B cell (primary cell): ENCODE results near the gene IQSEC3. TPM values are rescaled to one million over a fixed set of nuclear protein-coding genes. Genes with fewer than 3 reads are reported as not detected.

Source experiments
- ATAC-seq: fragments of 200-7000 bp; cut with Tn5 transposase; one replicate; pipeline ENCODE4 v1.10.0; 2021; ENCODE audit warnings: low read depth, mild to moderate bottlenecking, moderate number of reproducible peaks, moderate library complexity
- CTCF ChIA-PET: fragments of 350-600 bp; sonication (Branson Sonifier 250); formaldehyde crosslinking; loops from one replicate; lab custom pipeline; 2021; ENCODE audit warnings: antibody characterized with exemption, inconsistent platforms; lab: Charles Lee
- POLR2A ChIA-PET: fragments of 350-600 bp; sonication (Branson Sonifier 250); formaldehyde crosslinking; loops from one replicate; lab custom pipeline; 2021; ENCODE audit warnings: antibody characterized with exemption; lab: Charles Lee
- DNase-seq: peaks from one replicate; pipeline ENCODE4 v3.0.0; 2013
- H2AFZ ChIP-seq: 2 replicates; pipeline ENCODE4 v1.6.1; 2012; ENCODE audit warnings: mild to moderate bottlenecking, low read depth, low read length; ENCODE audit not compliant: insufficient read depth, poor library complexity, severe bottlenecking
- H3K27ac ChIP-seq, 2 donors: 1 replicate in 1 of 2; 2 replicates in 1 of 2; pipeline ENCODE4 v1.5.1; 2012 to 2013; ENCODE audit warnings: low read length in 2 of 2, mild to moderate bottlenecking in 2 of 2, moderate library complexity in 1 of 2
- H3K27me3 ChIP-seq, 4 experiments: fragments of 200-600 bp in 1 of 4; sonication (generic) in 1 of 4; replicated peaks in 1 of 4; 1 replicate in 2 of 4; 2 replicates in 2 of 4; pipeline versions ENCODE4 v1.6.1 to v1.7.0; 2013 to 2016; ENCODE audit warnings: low read length in 3 of 4, mild to moderate bottlenecking in 2 of 4, mixed read lengths in 1 of 4, moderate library complexity in 1 of 4; ENCODE audit not compliant: insufficient read depth in 4 of 4, control insufficient read depth in 3 of 4; ENCODE audit errors: control extremely low read depth in 1 of 4
- H3K36me3 ChIP-seq, 2 experiments: replicated peaks in 1 of 2; 1 replicate in 1 of 2; 2 replicates in 1 of 2; pipeline versions ENCODE4 v1.6.1 to v1.7.1; 2013; ENCODE audit warnings: low read length in 1 of 2; ENCODE audit not compliant: insufficient read depth in 2 of 2, control insufficient read depth in 1 of 2; ENCODE audit errors: control extremely low read depth in 1 of 2, extremely low read depth in 1 of 2
- H3K4me1 ChIP-seq, 2 donors: fragments of 200-600 bp in 1 of 2; sonication (generic) in 1 of 2; 1 replicate in 1 of 2; 2 replicates in 1 of 2; pipeline versions ENCODE4 v1.5.1 to v1.6.1; 2013 to 2017; ENCODE audit warnings: low read length in 2 of 2; ENCODE audit not compliant: control insufficient read depth in 2 of 2, insufficient read depth in 2 of 2
- H3K4me2 ChIP-seq: replicated peaks from 2 replicates; pipeline ENCODE3; 2012; ENCODE audit warnings: mild to moderate bottlenecking, low read depth, low read length; ENCODE audit not compliant: poor library complexity, severe bottlenecking
- H3K4me3 ChIP-seq, 5 experiments: fragments of 200-600 bp in 1 of 5; sonication (generic) in 1 of 5; 1 replicate in 3 of 5; 2 replicates in 2 of 5; pipeline versions ENCODE4 v1.5.1 to v1.7.0; 2011 to 2016; ENCODE audit warnings: low read length in 4 of 5, mild to moderate bottlenecking in 4 of 5, low read depth in 2 of 5, control low read depth in 1 of 5, moderate library complexity in 1 of 5; ENCODE audit not compliant: insufficient read depth in 1 of 5; ENCODE audit errors: control extremely low read depth in 1 of 5, extremely low read depth in 1 of 5
- H3K79me2 ChIP-seq: fragments of 200-600 bp; sonication (generic); one replicate; pipeline ENCODE4 v1.6.0; 2016; ENCODE audit warnings: low read length; ENCODE audit not compliant: control insufficient read depth, insufficient read depth
- H3K9ac ChIP-seq: fragments of 200-600 bp; sonication (generic); 2 replicates; pipeline ENCODE4 v1.6.1; 2017; ENCODE audit warnings: mild to moderate bottlenecking, low read length, moderate library complexity
- H3K9me3 ChIP-seq, 3 donors: one replicate each; pipeline versions ENCODE4 v1.6.1 to v1.7.1; 2013; ENCODE audit warnings: low read length in 2 of 3; ENCODE audit not compliant: control insufficient read depth in 2 of 3, insufficient read depth in 1 of 3; ENCODE audit errors: control extremely low read depth in 1 of 3
- H4K20me1 ChIP-seq: 2 replicates; pipeline ENCODE4 v1.6.0; 2012; ENCODE audit warnings: mild to moderate bottlenecking, low read length; ENCODE audit not compliant: insufficient read depth, control insufficient read depth, poor library complexity, severe bottlenecking
- H3K27ac Mint-ChIP-seq: one replicate; pipeline ENCODE4 v1.8.0; 2021; ENCODE audit warnings: mixed read lengths
- H3K27me3 Mint-ChIP-seq: one replicate; pipeline ENCODE4 v1.8.0; 2021; ENCODE audit warnings: mixed read lengths
- H3K4me1 Mint-ChIP-seq: one replicate; pipeline ENCODE4 v1.8.0; 2021; ENCODE audit warnings: mixed read lengths
- H3K4me3 Mint-ChIP-seq: one replicate; pipeline ENCODE4 v1.8.0; 2021; ENCODE audit warnings: mixed read lengths
- H3K9me3 Mint-ChIP-seq: one replicate; pipeline ENCODE4 v1.8.0; 2022; ENCODE audit warnings: mixed read lengths; ENCODE audit not compliant: insufficient read depth
- EZH2 ChIP-seq: IDR thresholded peaks from 2 replicates; pipeline ENCODE4 v1.6.1; 2012; ENCODE audit warnings: borderline replicate concordance, low read depth, mild to moderate bottlenecking, moderate library complexity, low read length; ENCODE audit not compliant: insufficient read depth, poor library complexity, severe bottlenecking
- WGBS: methylation state at CpG from one replicate; pipeline ENCODE4 v1.1.5; 2013; ENCODE audit warnings: missing lambda C conversion rate; ENCODE audit not compliant: insufficient coverage; 5-methylcytosine and 5-hydroxymethylcytosine counted together
- intact Hi-C: fragments of 100-400 bp; cut with micrococcal nuclease; formaldehyde crosslinking; loops from one replicate; pipeline ENCODE4 v1.10.0; 2022
- polyA plus RNA-seq: library from polyadenylated mRNA; depleted of rRNA; stranded (reverse); fragments of >200 nt; gene quantifications from 2 replicates; pipeline ENCODE4 v1.2.3, GENCODE V29; 2012
- total RNA-seq, 2 donors: library from RNA; stranded (reverse); fragments of 120-200 nt in 1 of 2; gene quantifications; 1 replicate in 1 of 2; 2 replicates in 1 of 2; pipeline versions ENCODE4 v1.2.3 to v1.2.4, GENCODE V29; 2013 to 2022
- TF ChIP-seq, protein P1 (sequence below): fragments of 200-600 bp; IDR thresholded peaks from one replicate; pipeline ENCODE4 v1.8.0; 2022; ENCODE audit warnings: antibody characterized with exemption, mild to moderate bottlenecking

Gene IQSEC3
- total and polyA plus RNA-seq, 2 donors (not counting 1 experiment from before 2014, with no cell fraction given), result 0.01 to 1.8 TPM

DNA sequence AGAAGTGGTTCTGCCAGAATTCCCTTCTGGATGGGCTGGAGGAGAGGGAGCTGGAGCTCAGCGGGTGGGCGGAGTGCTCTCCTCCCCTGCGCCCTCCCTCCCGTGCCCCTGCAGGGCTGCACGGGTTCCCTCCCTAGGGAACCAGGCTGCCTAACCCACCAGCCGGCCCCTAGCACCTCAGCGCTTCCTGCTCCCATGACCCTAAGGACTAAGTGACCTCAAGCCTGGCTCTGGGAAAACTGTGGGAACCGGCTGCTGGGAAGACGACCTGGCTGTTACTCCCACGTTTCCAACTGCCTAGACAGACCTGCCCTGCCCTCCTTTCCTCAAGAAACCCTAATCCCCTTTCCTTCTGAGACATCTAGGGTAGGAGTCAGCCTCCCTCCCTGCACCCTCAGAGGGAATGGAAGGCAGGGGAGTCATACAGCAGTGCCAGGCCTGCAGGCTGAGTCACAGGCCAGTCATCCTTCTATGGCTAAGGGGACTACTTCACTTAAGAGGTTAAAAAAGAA, 115.9 kb downstream of the IQSEC3 start:
- Histone ChIP-seq H3K4me1 (peaks cover 0 to 6% of the 10 kb centered on the region in 2 donors), H4K20me1 (no peaks in the 10 kb centered on the region), H3K27ac (no peak overlapping the region), H3K9me3 (no peaks in the 10 kb centered on the region), H3K4me2 (no peak overlapping the region), H3K4me3 (no peak overlapping the region), H3K9ac (no peak overlapping the region), H3K79me2 (no peaks in the 10 kb centered on the region), H3K27me3 (no peaks in the 10 kb centered on the region), H3K36me3 (no peaks in the 10 kb centered on the region), H2AFZ (no peak overlapping the region)
- peaks cover 7% of the 10 kb centered on the region for H3K4me1 Mint-ChIP-seq
- 74% methylated on average over 9 of the region's 10 CpGs for WGBS
- no peaks in the 10 kb centered on the region for H3K9me3 Mint-ChIP-seq
- ATAC-seq, result no peak
- TF ChIP-seq EZH2, result no peak
- TF ChIP-seq, protein P1, sequence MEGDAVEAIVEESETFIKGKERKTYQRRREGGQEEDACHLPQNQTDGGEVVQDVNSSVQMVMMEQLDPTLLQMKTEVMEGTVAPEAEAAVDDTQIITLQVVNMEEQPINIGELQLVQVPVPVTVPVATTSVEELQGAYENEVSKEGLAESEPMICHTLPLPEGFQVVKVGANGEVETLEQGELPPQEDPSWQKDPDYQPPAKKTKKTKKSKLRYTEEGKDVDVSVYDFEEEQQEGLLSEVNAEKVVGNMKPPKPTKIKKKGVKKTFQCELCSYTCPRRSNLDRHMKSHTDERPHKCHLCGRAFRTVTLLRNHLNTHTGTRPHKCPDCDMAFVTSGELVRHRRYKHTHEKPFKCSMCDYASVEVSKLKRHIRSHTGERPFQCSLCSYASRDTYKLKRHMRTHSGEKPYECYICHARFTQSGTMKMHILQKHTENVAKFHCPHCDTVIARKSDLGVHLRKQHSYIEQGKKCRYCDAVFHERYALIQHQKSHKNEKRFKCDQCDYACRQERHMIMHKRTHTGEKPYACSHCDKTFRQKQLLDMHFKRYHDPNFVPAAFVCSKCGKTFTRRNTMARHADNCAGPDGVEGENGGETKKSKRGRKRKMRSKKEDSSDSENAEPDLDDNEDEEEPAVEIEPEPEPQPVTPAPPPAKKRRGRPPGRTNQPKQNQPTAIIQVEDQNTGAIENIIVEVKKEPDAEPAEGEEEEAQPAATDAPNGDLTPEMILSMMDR, result no peak
- ChIA-PET CTCF (no interaction called here), POLR2A (no interaction called here)
- DNase-seq, result no peak
- intact Hi-C loops, result no loop called here
- H3K27ac Mint-ChIP-seq, result no peak overlapping the region
- no peak overlapping the region for H3K4me3 Mint-ChIP-seq
- H3K27me3 Mint-ChIP-seq, result peaks cover 26% of the 10 kb centered on the region

DNA sequence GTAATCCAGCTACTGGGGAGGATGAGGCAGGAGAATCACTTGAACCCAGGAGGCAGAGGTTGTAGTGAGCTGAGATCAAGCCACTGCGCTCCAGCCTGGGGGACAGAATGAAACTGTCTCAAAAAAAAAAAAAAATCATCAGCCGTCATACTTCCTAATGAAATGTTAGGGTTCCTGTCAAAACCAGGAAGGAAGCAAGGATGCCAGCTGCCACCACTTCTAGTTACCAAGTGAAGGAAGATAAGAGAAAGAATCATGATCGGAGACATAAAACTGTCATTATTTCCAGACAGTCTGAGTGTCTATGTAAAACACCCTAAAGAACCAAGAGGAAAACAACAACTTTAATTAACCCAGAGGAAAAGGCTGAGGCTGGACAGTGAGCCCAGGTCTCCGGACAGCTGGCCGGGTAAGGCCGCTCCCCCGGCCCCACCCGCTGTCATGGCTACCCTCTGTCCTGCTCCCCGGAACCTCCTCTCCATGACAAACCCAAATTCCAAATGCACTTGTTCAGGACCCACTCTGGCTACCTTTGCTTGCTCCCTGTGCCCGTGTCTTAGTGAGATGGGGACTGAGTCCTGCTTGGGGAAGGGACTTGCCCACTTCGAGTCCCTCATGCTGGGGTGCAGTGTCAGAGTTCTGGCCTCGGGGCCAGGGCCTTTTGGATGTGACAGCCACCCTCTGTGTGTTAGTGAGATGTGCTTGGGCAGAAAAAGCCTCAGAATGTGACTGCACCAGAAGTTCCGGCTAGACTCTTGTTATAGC, 118.4 kb downstream of the IQSEC3 start:
- H3K27me3 ChIP-seq, result peaks cover 0 to 7% (median 0%) of the 10 kb centered on the region in 4 experiments
- no peaks in the 10 kb centered on the region for H4K20me1 ChIP-seq
- H3K4me1 Mint-ChIP-seq, result peaks cover 8% of the 10 kb centered on the region
- no peak overlapping the region for H2AFZ ChIP-seq
- no peak overlapping the region for H3K9ac ChIP-seq
- H3K9me3 ChIP-seq, result peaks cover 0 to 2% (median 0%) of the 10 kb centered on the region in 3 donors
- H3K4me1 ChIP-seq, result peaks cover 10 to 11% of the 10 kb centered on the region in 2 donors
- ChIA-PET POLR2A (no interaction called here), CTCF (no interaction called here)
- no peak overlapping the region for H3K4me3 ChIP-seq
- ATAC-seq (no peak), DNase-seq (no peak)
- 50% methylated on average over 10 of the region's 13 CpGs for WGBS
- no peak overlapping the region for H3K27ac ChIP-seq
- intact Hi-C loops, result no loop called here
- H3K36me3 ChIP-seq, result no peaks in the 10 kb centered on the region
- no peak overlapping the region for H3K4me2 ChIP-seq
- H3K27me3 Mint-ChIP-seq, result peaks cover 27% of the 10 kb centered on the region
- TF ChIP-seq, protein P1, result no peak
- no peak for TF ChIP-seq EZH2
- H3K9me3 Mint-ChIP-seq, result no peaks in the 10 kb centered on the region
- no peaks in the 10 kb centered on the region for H3K79me2 ChIP-seq
- no peak overlapping the region for H3K27ac Mint-ChIP-seq
- H3K4me3 Mint-ChIP-seq, result no peak overlapping the region
